Mononuclear cell (primary cell): ENCODE measurements around the gene ZNF594. TPM values are rescaled to one million over a fixed set of nuclear protein-coding genes. Genes with fewer than 3 reads are reported as not detected.
"Not testable (repeated sequence)": the region's sequence is repeated elsewhere in the genome, so short reads cannot be mapped to it uniquely, and the experiment has no call there.

Experiments used
- H3K27me3 ChIP-seq: 2 replicates; pipeline ENCODE4 v1.6.0; 2011; ENCODE audit warnings: low read length, control low read depth; ENCODE audit not compliant: insufficient read depth
- H3K4me1 ChIP-seq: 2 replicates; pipeline ENCODE4 v1.5.1; 2011; ENCODE audit warnings: mild to moderate bottlenecking, low read length, control low read depth; ENCODE audit not compliant: insufficient read depth
- H3K4me3 ChIP-seq: 2 replicates; pipeline ENCODE4 v1.5.1; 2011; ENCODE audit warnings: mild to moderate bottlenecking, low read length, moderate library complexity
- H3K9me3 ChIP-seq: 2 replicates; pipeline ENCODE4 v1.5.1; 2011; ENCODE audit warnings: low read depth, mild to moderate bottlenecking, control low read depth, low read length
- total RNA-seq: library from RNA; depleted of rRNA; stranded (reverse); fragments of >200 nt; gene quantifications from one replicate; pipeline ENCODE4 v1.2.3, GENCODE V29; 2012

The ZNF594 gene
- 3.1 TPM for total RNA-seq

GRCh38 chr17:5191541-5192417 lies at the start of gene ZNF594:
ZNF594 (minus strand) TSS chr17:5191868; CDS start chr17:5184256, 7,612 bp downstream.
- Histone ChIP-seq H3K27me3 (no peaks in the 10 kb centered on the region), H3K9me3 (peaks cover 5% of the 10 kb centered on the region), H3K4me1 (peaks cover 21% of the 10 kb centered on the region), H3K4me3 (peak within 1 kb of the TSS; percentile 56)

- peaks cover 60% of the 10 kb centered on the region for H3K4me1 ChIP-seq
- not testable (repeated sequence) for H3K4me3 ChIP-seq, H3K27me3 ChIP-seq, H3K9me3 ChIP-seq
Measured at GRCh38 chr17:5239769-5240168, 48.1 kb upstream of the ZNF594 start.

GRCh38 chr17:5238333-5238732 lies 46.7 kb upstream of the ZNF594 start:
- H3K9me3 ChIP-seq, result no peaks in the 10 kb centered on the region
- no peak overlapping the region for H3K4me3 ChIP-seq
- H3K27me3 ChIP-seq, result no peaks in the 10 kb centered on the region
- H3K4me1 ChIP-seq, result peaks cover 73% of the 10 kb centered on the region

- H3K9me3 ChIP-seq, result no peaks in the 10 kb centered on the region
- no peak overlapping the region for H3K4me3 ChIP-seq
- no peaks in the 10 kb centered on the region for H3K27me3 ChIP-seq
- peaks cover 73% of the 10 kb centered on the region for H3K4me1 ChIP-seq
Measured at GRCh38 chr17:5237541-5238016, 45.9 kb upstream of the ZNF594 start.

GRCh38 chr17:5236938-5237540 lies 45.4 kb upstream of the ZNF594 start:
- Histone ChIP-seq H3K4me1 (peaks cover 73% of the 10 kb centered on the region), H3K27me3 (no peaks in the 10 kb centered on the region), H3K9me3 (no peaks in the 10 kb centered on the region), H3K4me3 (no peak overlapping the region)

- Histone ChIP-seq H3K4me3 (peak within 1 kb of the TSS; percentile 47), H3K9me3 (no peaks in the 10 kb centered on the region), H3K27me3 (no peaks in the 10 kb centered on the region), H3K4me1 (peaks cover 82% of the 10 kb centered on the region)
Measured at GRCh38 chr17:5234645-5235576, 43.2 kb upstream of the ZNF594 start, which contains the start of gene SCIMP. SCIMP (minus strand) TSS chr17:5234860; CDS start chr17:5234755, 105 bp downstream.

- Histone ChIP-seq H3K4me1 (peaks cover 96% of the 10 kb centered on the region), H3K4me3 (peak overlapping the region; percentile 47)
- H3K9me3 ChIP-seq, H3K27me3 ChIP-seq: not testable (repeated sequence)
Measured at GRCh38 chr17:5233492-5233891, 41.8 kb upstream of the ZNF594 start.

- Histone ChIP-seq H3K4me3 (no peak overlapping the region), H3K4me1 (peaks cover 95% of the 10 kb centered on the region)
Measured at GRCh38 chr17:5226940-5227878, 35.5 kb upstream of the ZNF594 start.

GRCh38 chr17:5225668-5226457 lies 34.2 kb upstream of the ZNF594 start:
- no peaks in the 10 kb centered on the region for H3K9me3 ChIP-seq
- H3K4me1 ChIP-seq, result peaks cover 95% of the 10 kb centered on the region
- no peaks in the 10 kb centered on the region for H3K27me3 ChIP-seq
- H3K4me3 ChIP-seq, result no peak overlapping the region

More at GRCh38 chr17:5226940-5227878, 35.5 kb upstream of the ZNF594 start:
- no peaks in the 10 kb centered on the region for H3K9me3 ChIP-seq
- H3K27me3 ChIP-seq, result no peaks in the 10 kb centered on the region

- H3K4me1 ChIP-seq, result peaks cover 59% of the 10 kb centered on the region
- H3K4me3 ChIP-seq, H3K27me3 ChIP-seq, H3K9me3 ChIP-seq: not testable (repeated sequence)
Measured at GRCh38 chr17:5221912-5222311, 30.2 kb upstream of the ZNF594 start.

- Histone ChIP-seq H3K4me3 (no peak overlapping the region), H3K4me1 (peaks cover 41% of the 10 kb centered on the region), H3K9me3 (no peaks in the 10 kb centered on the region), H3K27me3 (no peaks in the 10 kb centered on the region)
Measured at GRCh38 chr17:5220074-5220473, 28.4 kb upstream of the ZNF594 start.

- H3K4me1 ChIP-seq, result peaks cover 35% of the 10 kb centered on the region
- H3K9me3 ChIP-seq, result no peaks in the 10 kb centered on the region
- no peaks in the 10 kb centered on the region for H3K27me3 ChIP-seq
- H3K4me3 ChIP-seq, result no peak overlapping the region
Measured at GRCh38 chr17:5219536-5219935, 27.9 kb upstream of the ZNF594 start.

GRCh38 chr17:5217562-5217961 lies 25.9 kb upstream of the ZNF594 start:
- H3K27me3 ChIP-seq, H3K9me3 ChIP-seq, H3K4me3 ChIP-seq: not testable (repeated sequence)
- H3K4me1 ChIP-seq, result peaks cover 33% of the 10 kb centered on the region
